GM21576 (cell line): ENCODE results near the gene RAB27A.
A peak's percentile ranks its signal among the peaks of the same experiment; 100 is the strongest.
"Not testable (repeated sequence)": the region's sequence is repeated elsewhere in the genome, so short reads cannot be mapped to it uniquely, and the experiment has no call there.

Experiments
- ATAC-seq: cut with Tn5 transposase; IDR thresholded peaks from one replicate; pipeline ENCODE4 v1.9.1; 2021; ENCODE audit warnings: mild to moderate bottlenecking, moderate library complexity; ENCODE audit not compliant: unreplicated experiment

The RAB27A gene

GRCh38 chr15:55282284-55282833 is 7.3 kb downstream of the RAB27A start:
- no peak for ATAC-seq

GRCh38 chr15:55281517-55282228 is 7.9 kb downstream of the RAB27A start:
- no peak for ATAC-seq

GRCh38 chr15:55280589-55280988 is 9.0 kb downstream of the RAB27A start:
- not testable (repeated sequence) for ATAC-seq

- peak; percentile 80 for ATAC-seq
These were observed 9.8 kb downstream of the RAB27A start for GRCh38 chr15:55279746-55280351.

GRCh38 chr15:55279100-55279745 is 10.4 kb downstream of the RAB27A start:
- no peak for ATAC-seq

GRCh38 chr15:55277715-55278114 is 11.9 kb downstream of the RAB27A start:
- ATAC-seq = no peak

GRCh38 chr15:55277116-55277564 is 12.5 kb downstream of the RAB27A start:
- peak; percentile 43 for ATAC-seq

- ATAC-seq = no peak
These were observed 13.3 kb downstream of the RAB27A start for GRCh38 chr15:55276324-55276723.

- no peak for ATAC-seq
These were observed 19.3 kb downstream of the RAB27A start for GRCh38 chr15:55270291-55270690.

- ATAC-seq = no peak
These were observed 21.4 kb downstream of the RAB27A start for GRCh38 chr15:55268176-55268695.

- peak; percentile 94 for ATAC-seq
These were observed 22.0 kb downstream of the RAB27A start for GRCh38 chr15:55267401-55268175.

- no peak for ATAC-seq
These were observed 23.1 kb downstream of the RAB27A start for GRCh38 chr15:55266547-55266946.

- no peak for ATAC-seq
These were observed 29.0 kb downstream of the RAB27A start for GRCh38 chr15:55260562-55261131.

GRCh38 chr15:55257938-55258337 is 31.7 kb downstream of the RAB27A start:
- ATAC-seq = peak; percentile 43

GRCh38 chr15:55257012-55257670 is 32.5 kb downstream of the RAB27A start:
- ATAC-seq = no peak

GRCh38 chr15:55256281-55257011 is 33.2 kb downstream of the RAB27A start:
- ATAC-seq = no peak

GRCh38 chr15:55255714-55256113 is 33.9 kb downstream of the RAB27A start:
- ATAC-seq = peak; percentile 43

- ATAC-seq = no peak
These were observed 34.5 kb downstream of the RAB27A start for GRCh38 chr15:55254916-55255679.
